Urinary bladder (tissue), 4 donors: ENCODE data around the gene KRTAP4-9. TPM values are rescaled to one million over a fixed set of nuclear protein-coding genes. Genes with fewer than 3 reads are reported as not detected.
"Not testable (repeated sequence)": the region's sequence is repeated elsewhere in the genome, so short reads cannot be mapped to it uniquely, and the experiment has no call there.

ENCODE experiments used
- DNase-seq: peaks from one replicate; pipeline ENCODE4 v3.0.0-alpha.2; 2015; ENCODE audit errors: extremely low spot score
- H3K27ac ChIP-seq: one replicate; pipeline ENCODE4 v1.5.1; 2013; ENCODE audit warnings: low read depth, mild to moderate bottlenecking, moderate library complexity
- H3K36me3 ChIP-seq: one replicate; pipeline ENCODE4 v1.6.1; 2013; ENCODE audit warnings: mild to moderate bottlenecking, moderate library complexity; ENCODE audit not compliant: insufficient read depth
- H3K4me1 ChIP-seq: one replicate; pipeline ENCODE4 v1.6.1; 2013; ENCODE audit warnings: mild to moderate bottlenecking, moderate library complexity; ENCODE audit not compliant: insufficient read depth
- H3K4me3 ChIP-seq: one replicate; pipeline ENCODE4 v1.5.1; 2013; ENCODE audit warnings: low read depth, low read length
- WGBS: extraction: QIAGEN DNeasy Blood & Tissue Kit; methylation state at CpG from one replicate; pipeline ENCODE4 v1.1.7; 2013; 5-methylcytosine and 5-hydroxymethylcytosine counted together
- polyA plus RNA-seq: library from polyadenylated mRNA; stranded (reverse); fragments of 200-250 nt; gene quantifications from one replicate; pipeline ENCODE4 v1.2.3, GENCODE V29; 2013
- total RNA-seq: library from RNA; depleted of rRNA; stranded (reverse); fragments of >200 nt; gene quantifications from one replicate; pipeline ENCODE4 v1.2.3, GENCODE V29; 2014
- donor health status: healthy with polysubstance abuse.
- donor health status: healthy.

Gene KRTAP4-9
- total and polyA plus RNA-seq, 2 donors = not detected

GRCh38 chr17:41127371-41127770 lies 22.2 kb downstream of the KRTAP4-9 start:
- DNase-seq = no peak
- Histone ChIP-seq H3K27ac (no peak overlapping the region), H3K36me3 (no peaks in the 10 kb centered on the region), H3K4me3 (no peak overlapping the region), H3K4me1 (no peaks in the 10 kb centered on the region)
- 52% methylated on average over 1 of the region's 1 CpG for WGBS

- no peaks in the 10 kb centered on the region for H3K4me1 ChIP-seq
- no peak for DNase-seq
Observed at GRCh38 chr17:41131979-41132378, 26.8 kb downstream of the KRTAP4-9 start.

GRCh38 chr17:41133880-41134735 lies 28.9 kb downstream of the KRTAP4-9 start:
- 23% methylated on average over 2 of the region's 2 CpGs for WGBS
- DNase-seq = no peak
- no peaks in the 10 kb centered on the region for H3K36me3 ChIP-seq
- no peak overlapping the region for H3K27ac ChIP-seq
- no peaks in the 10 kb centered on the region for H3K4me1 ChIP-seq
- no peak overlapping the region for H3K4me3 ChIP-seq

More at GRCh38 chr17:41131979-41132378, 26.8 kb downstream of the KRTAP4-9 start:
- Histone ChIP-seq H3K36me3 (no peaks in the 10 kb centered on the region), H3K4me3 (no peak overlapping the region), H3K27ac (no peak overlapping the region)
- 83% methylated on average over 3 of the region's 3 CpGs for WGBS

- H3K27ac ChIP-seq, H3K36me3 ChIP-seq, DNase-seq, H3K4me3 ChIP-seq, H3K4me1 ChIP-seq: not testable (repeated sequence)
- 92% methylated on average over 12 of the region's 12 CpGs for WGBS
Observed at GRCh38 chr17:41139865-41140264, 34.7 kb downstream of the KRTAP4-9 start.

- no peaks in the 10 kb centered on the region for H3K36me3 ChIP-seq
- H3K4me3 ChIP-seq = no peak within 1 kb of the TSS
- DNase-seq = no peak
- WGBS = 86% methylated on average over 6 of the region's 6 CpGs
- no peak within 1 kb of the TSS for H3K27ac ChIP-seq
- no peaks in the 10 kb centered on the region for H3K4me1 ChIP-seq
Observed at GRCh38 chr17:41140360-41141131, 35.4 kb downstream of the KRTAP4-9 start, which contains the start of gene KRTAP4-6. Gene KRTAP4-6 (minus strand): TSS chr17:41140544. CDS start chr17:41140487, 57 bp downstream.

GRCh38 chr17:41141361-41141760 lies 36.2 kb downstream of the KRTAP4-9 start:
- Histone ChIP-seq H3K36me3 (no peaks in the 10 kb centered on the region), H3K4me1 (no peaks in the 10 kb centered on the region), H3K27ac (no peak overlapping the region), H3K4me3 (no peak overlapping the region)
- no peak for DNase-seq

- H3K27ac ChIP-seq = no peak overlapping the region
- WGBS = 31% methylated on average over 1 of the region's 1 CpG
- H3K4me3 ChIP-seq = no peak overlapping the region
- H3K4me1 ChIP-seq = no peaks in the 10 kb centered on the region
- no peak for DNase-seq
- H3K36me3 ChIP-seq = no peaks in the 10 kb centered on the region
Observed at GRCh38 chr17:41144846-41145245, 39.7 kb downstream of the KRTAP4-9 start.

GRCh38 chr17:41145261-41145660 lies 40.1 kb downstream of the KRTAP4-9 start:
- no peaks in the 10 kb centered on the region for H3K36me3 ChIP-seq
- no peak overlapping the region for H3K27ac ChIP-seq
- H3K4me1 ChIP-seq = no peaks in the 10 kb centered on the region
- WGBS = 84% methylated on average over 2 of the region's 2 CpGs
- H3K4me3 ChIP-seq = no peak overlapping the region
- DNase-seq = no peak

GRCh38 chr17:41147531-41148204 lies 42.5 kb downstream of the KRTAP4-9 start:
- 85% methylated on average over 2 of the region's 2 CpGs for WGBS
- no peaks in the 10 kb centered on the region for H3K4me1 ChIP-seq
- H3K27ac ChIP-seq = no peak overlapping the region
- DNase-seq = no peak
- no peak overlapping the region for H3K4me3 ChIP-seq
- H3K36me3 ChIP-seq = no peaks in the 10 kb centered on the region

- H3K4me1 ChIP-seq, H3K4me3 ChIP-seq, H3K36me3 ChIP-seq, H3K27ac ChIP-seq, DNase-seq: not testable (repeated sequence)
- WGBS = 77% methylated on average over 10 of the region's 10 CpGs
Observed at GRCh38 chr17:41148971-41149651, 43.9 kb downstream of the KRTAP4-9 start.

- Histone ChIP-seq H3K36me3 (no peaks in the 10 kb centered on the region), H3K4me3 (no peak within 1 kb of the TSS), H3K4me1 (no peaks in the 10 kb centered on the region), H3K27ac (no peak within 1 kb of the TSS)
- 64% methylated on average over 2 of the region's 2 CpGs for WGBS
- DNase-seq = no peak
Observed at GRCh38 chr17:41149652-41149985, 44.4 kb downstream of the KRTAP4-9 start, which contains the start of gene KRTAP4-5. Gene KRTAP4-5 (minus strand): TSS chr17:41149825. CDS start chr17:41149767, 58 bp downstream.

- no peaks in the 10 kb centered on the region for H3K4me1 ChIP-seq
- DNase-seq = no peak
- WGBS = 79% methylated on average over 4 of the region's 4 CpGs
Observed at GRCh38 chr17:41150026-41150425, 44.8 kb downstream of the KRTAP4-9 start.

GRCh38 chr17:41151525-41151924 lies 46.3 kb downstream of the KRTAP4-9 start:
- WGBS = 80% methylated on average over 2 of the region's 2 CpGs
- no peak for DNase-seq
- no peaks in the 10 kb centered on the region for H3K4me1 ChIP-seq
- H3K36me3 ChIP-seq = no peaks in the 10 kb centered on the region
- H3K4me3 ChIP-seq = no peak overlapping the region
- H3K27ac ChIP-seq = no peak overlapping the region

More at GRCh38 chr17:41150026-41150425, 44.8 kb downstream of the KRTAP4-9 start:
- Histone ChIP-seq H3K36me3 (no peaks in the 10 kb centered on the region), H3K4me3 (no peak overlapping the region), H3K27ac (no peak overlapping the region)
